Activated CD4-positive, alpha-beta T cell treated with anti-CD3 and anti-CD28 coated beads, Interleukin-10, Interleukin-2, amounts not matched to agents 100 ng/mL and 50 ng/mL, durations not matched to agents 16 hours and 8 hours (primary cell): ENCODE measurements around the gene ELF1.

Experiments
- DNase-seq: peaks from one replicate; pipeline ENCODE4 v3.0.0-alpha.2; 2020

ELF1 gene

GRCh38 chr13:41005704-41006103, 13.4 kb downstream of the ELF1 start:
- DNase-seq, result no peak

- peak; percentile 88 for DNase-seq
These were observed 14.0 kb downstream of the ELF1 start for GRCh38 chr13:41004875-41005693.

DNA sequence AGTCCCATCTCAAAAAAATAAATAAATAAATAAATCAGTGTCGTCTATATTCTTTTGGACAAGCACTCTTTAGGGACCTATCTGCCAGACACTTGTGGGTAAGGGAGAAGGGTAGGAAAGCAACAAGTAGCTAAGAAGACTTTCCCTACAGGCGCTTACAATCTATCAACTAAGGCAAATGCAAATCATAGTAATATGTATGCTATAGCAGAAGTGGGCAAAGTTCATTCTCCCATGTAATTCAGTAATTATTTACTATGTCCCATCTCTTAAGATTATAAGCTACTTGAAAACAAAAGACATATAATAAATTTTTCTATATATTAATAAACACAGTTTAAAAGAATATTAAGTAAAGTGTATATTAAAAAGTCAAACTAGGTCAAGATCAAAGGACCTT, 16.5 kb downstream of the ELF1 start:
- no peak for DNase-seq

DNA sequence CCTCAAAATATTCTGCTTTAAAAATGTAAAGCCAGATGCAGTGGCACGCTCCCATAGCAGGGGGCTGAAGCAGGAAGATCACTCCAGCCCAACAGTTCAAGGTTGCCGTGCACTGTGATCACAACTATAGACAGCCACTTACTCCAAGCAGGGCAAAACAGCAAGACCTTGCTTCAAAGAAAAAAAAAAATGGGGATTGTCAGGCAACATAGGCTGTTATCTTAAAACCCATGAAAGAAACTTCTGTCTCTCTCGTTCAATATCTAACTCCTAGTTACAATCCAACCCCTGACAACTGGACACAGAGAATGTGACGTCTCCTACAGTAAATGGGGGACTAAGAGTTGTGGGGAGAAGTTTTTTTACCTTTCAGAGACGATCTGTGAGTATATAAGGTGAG, 17.4 kb downstream of the ELF1 start:
- DNase-seq, result no peak

DNA sequence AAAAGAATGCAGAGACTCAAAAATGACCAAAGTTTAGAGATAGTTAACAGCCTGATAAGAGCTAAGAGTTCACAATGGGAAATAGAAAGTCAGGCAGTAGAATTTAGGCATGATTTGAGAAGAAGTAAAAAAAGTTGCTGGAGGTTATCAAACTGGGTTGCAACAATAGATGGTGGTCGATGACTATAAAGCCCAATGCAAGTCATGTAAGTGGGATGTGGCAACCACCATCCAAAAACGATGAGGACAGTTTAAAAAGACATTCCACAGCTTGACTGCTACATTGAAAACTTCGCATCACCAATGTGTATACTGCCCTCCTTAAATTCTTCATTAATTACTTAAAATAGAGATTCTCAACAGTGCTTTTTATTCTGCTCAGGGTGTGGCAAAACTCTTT, 19.7 kb downstream of the ELF1 start:
- DNase-seq, result no peak

DNA sequence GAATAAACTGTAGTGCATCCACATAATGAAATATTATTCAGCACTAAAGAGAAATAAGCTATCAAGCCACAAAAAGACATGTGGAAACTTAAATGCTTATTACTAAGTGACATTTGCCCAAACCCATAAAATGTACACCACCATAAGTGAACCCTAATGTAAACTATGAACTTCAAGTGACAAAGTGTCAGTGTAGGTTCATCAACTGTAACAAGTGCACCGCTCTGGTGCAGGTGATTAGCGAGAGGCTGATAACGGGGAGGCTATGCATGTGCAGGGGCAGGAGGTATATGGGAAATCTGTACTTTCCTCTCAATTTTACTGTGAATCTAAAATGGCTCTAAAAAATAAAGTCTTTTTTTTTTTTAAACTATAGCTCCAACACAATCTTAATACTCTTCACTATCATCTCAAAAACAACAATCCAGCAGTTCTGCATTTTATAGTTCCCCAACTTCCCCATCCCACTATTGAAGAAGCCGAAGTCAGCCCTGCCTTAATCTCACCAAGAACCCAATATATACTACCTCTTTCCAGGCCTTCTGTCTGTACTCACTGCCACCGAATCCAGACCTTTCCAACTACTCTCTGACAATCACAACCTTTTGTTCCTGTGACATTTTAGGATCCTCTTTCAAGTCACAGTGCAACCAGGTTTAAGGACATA, 22.6 kb downstream of the ELF1 start:
- DNase-seq, result no peak

- DNase-seq, result no peak
These were observed 23.1 kb downstream of the ELF1 start for GRCh38 chr13:40995997-40996396.

- DNase-seq, result no peak
These were observed 24.4 kb downstream of the ELF1 start for GRCh38 chr13:40994581-40995230.

DNA sequence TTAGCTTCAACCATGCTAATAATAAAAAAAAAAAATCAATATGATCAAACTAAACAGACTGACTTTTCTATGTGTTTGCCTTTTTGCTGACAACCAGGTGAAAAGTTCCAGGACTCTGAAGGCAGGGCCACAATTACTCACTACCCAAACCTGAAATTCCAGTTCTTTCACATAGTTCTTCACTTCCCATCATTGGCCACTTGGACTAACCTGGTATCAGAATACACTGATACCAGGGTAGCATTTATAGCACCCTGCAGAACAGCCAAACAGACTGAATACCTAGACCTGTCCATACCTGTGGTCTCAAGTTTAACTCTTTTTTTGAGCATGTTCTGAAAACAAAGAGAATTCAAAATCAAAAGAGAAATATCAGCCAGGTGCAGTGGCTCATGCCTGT, 25.1 kb downstream of the ELF1 start:
- no peak for DNase-seq

DNA sequence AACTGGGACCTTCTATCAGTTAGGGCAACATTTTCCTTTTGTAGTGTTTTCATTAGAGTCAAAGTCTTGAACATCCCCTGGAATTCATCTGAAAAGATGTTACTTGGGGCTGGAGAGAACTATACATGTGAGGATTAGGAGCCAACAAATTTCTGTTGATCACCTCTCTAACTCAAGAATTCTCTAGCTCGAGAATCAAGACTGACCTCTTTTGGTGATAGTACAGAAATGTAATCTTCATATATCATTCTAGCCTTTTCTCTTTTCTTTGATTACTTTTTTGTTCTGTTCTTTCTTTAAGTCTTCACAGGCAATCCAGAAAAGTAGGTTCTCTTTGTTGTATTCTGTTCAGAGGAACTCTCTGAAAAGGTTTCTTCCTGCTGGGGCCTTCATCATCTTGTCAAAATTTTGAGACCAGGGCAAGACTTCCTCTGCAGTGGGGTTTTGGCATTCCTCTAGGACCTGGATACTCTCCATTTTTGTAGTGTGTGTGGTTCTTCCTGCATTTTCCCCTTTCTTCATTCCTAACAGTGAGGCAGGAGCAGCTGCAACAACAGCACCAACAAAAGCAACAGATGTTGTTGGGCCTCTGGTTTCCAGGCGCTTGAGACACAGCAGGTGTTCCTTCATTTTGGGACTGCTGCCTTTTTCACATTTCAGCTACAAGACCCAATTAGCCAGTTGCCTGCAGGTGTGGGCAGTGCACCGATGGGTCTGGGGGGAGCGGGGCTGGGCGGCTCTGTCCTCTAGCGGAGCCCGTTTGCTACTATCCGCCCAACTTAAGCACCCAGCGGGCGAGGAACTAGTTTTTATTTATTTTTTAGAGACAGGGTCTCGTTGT, 26.2 kb downstream of the ELF1 start:
- DNase-seq, result no peak

- DNase-seq, result no peak
These were observed 31.4 kb downstream of the ELF1 start for GRCh38 chr13:40987606-40988280.

- DNase-seq, result peak; percentile 36
These were observed 32.8 kb downstream of the ELF1 start for GRCh38 chr13:40986101-40986856.

DNA sequence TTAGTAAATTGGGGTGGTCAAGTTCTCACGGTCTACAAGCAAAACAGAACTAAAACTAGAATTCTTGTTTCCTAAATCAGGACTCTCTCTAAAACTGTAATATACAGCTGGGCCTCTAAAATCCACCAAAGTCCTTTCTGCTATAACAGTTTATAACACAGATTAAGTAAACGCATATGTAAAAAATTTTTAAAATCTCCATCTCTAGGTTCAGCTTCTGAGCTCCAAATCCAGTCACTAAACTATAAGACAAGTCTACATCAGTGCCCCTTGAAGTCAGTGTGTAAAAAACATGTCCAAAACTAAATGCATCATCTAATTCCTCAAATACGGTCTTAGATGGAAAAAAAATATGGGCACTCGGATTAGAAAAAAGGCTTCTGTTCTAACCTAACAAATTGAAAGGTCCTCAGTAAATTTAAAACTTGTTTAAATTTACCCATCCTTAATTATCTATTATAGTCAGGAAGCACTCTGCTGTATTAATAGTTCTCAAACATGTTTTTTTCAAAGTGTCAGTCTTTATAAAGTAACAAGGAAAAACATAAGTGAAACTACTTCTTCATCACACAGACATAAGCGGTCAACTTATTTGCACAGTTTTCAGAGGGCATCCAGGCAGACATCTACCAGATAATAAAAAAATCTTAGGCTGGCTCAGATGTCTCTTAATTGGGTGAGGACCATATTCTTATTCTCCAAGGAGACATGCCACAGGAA, 33.6 kb downstream of the ELF1 start:
- no peak for DNase-seq

DNA sequence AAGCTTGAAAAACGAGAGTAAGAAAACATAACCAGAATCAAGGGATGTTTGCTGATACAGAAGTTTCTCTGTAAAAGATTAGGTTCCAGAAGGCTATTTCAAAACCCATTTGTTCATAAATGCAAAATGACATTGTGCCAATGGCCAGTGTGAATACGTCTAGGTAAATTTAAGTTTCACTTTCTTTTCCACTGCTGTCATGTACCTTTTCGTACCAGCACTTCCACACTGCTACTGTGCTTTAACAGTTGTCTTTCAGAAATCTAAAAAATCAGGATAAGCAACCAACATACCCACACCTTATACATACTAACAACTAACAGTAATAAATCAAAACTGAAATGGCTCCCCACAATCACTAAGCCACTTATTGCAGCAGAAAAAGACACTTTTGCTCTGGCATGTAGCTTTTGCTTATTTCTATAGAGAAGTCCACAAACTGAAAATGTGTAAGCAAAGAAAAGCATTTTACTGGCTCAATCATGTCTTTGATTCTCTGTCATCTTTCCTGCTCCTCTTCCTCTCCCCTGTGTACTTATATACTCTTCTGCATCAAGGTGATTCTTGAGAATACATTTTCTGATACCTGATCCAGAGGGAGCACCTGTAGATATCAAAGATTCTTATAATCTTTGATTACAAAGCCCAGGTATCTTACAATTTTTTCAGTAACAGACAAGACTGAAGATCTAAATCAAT, 34.3 kb downstream of the ELF1 start:
- peak; percentile 53 for DNase-seq

GRCh38 chr13:40983725-40984667, 35.1 kb downstream of the ELF1 start:
- no peak for DNase-seq

GRCh38 chr13:40983259-40983658, 35.9 kb downstream of the ELF1 start:
- no peak for DNase-seq

DNA sequence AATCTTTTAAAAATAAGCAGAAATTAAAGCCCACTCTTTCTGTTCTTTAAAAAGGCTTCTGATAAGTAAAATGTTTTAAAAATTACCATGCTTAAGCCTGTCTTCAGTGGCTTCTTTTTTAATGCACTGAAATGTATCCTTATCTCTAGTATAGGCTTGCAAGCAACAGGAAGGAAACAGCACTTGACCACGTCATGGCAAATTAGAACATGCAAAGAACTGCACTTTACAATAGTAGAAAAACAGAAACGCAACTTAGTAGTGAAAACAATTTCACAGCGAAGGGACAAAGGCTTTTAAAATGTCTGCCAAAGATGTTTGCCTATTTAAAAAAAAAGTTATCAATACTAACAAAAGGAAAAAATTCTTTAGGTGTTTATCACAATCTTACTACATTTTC, 36.3 kb downstream of the ELF1 start:
- DNase-seq, result peak; percentile 87

DNA sequence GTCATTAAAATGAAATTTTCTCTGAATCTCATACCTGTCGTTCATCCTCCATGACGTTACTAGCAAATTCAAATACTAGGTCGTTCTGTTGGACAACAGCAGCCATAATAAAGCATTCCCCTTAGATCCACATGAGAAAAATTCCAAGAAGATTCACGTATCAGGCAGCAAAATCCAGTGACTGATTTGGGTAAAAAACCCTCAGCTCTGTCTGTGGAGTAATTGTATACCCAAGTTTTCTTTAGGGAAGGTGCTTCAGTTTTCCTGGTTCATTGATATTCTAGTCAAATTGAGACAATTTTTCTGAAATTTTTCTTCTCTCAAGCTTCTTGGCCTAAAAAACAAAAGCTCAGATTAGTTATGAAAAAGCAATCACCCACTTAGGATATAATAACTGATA, 37.2 kb downstream of the ELF1 start:
- DNase-seq, result no peak

- peak; percentile 74 for DNase-seq
These were observed 37.8 kb downstream of the ELF1 start for GRCh38 chr13:40981361-40981760.
